ENCODE results near the gene GRID2.

GRID2 gene

GRCh38 chr4:93761286-93761685 is 1457.5 kb downstream of the GRID2 start:
- no peak for TF ChIP-seq ZFX (IDR thresholded peaks at IDR 0.05)
- TF ChIP-seq, protein P1, sequence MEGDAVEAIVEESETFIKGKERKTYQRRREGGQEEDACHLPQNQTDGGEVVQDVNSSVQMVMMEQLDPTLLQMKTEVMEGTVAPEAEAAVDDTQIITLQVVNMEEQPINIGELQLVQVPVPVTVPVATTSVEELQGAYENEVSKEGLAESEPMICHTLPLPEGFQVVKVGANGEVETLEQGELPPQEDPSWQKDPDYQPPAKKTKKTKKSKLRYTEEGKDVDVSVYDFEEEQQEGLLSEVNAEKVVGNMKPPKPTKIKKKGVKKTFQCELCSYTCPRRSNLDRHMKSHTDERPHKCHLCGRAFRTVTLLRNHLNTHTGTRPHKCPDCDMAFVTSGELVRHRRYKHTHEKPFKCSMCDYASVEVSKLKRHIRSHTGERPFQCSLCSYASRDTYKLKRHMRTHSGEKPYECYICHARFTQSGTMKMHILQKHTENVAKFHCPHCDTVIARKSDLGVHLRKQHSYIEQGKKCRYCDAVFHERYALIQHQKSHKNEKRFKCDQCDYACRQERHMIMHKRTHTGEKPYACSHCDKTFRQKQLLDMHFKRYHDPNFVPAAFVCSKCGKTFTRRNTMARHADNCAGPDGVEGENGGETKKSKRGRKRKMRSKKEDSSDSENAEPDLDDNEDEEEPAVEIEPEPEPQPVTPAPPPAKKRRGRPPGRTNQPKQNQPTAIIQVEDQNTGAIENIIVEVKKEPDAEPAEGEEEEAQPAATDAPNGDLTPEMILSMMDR (conservative IDR thresholded peaks at IDR 0.05): no peak
- H3K27ac ChIP-seq: no peak overlapping the region

GRCh38 chr4:93764639-93765246 is 1461.0 kb downstream of the GRID2 start:
- TF ChIP-seq ZFX (IDR thresholded peaks at IDR 0.05): no peak
- TF ChIP-seq, protein P1 (conservative IDR thresholded peaks at IDR 0.05): peak; percentile 86
- H3K27ac ChIP-seq: no peak overlapping the region

DNA sequence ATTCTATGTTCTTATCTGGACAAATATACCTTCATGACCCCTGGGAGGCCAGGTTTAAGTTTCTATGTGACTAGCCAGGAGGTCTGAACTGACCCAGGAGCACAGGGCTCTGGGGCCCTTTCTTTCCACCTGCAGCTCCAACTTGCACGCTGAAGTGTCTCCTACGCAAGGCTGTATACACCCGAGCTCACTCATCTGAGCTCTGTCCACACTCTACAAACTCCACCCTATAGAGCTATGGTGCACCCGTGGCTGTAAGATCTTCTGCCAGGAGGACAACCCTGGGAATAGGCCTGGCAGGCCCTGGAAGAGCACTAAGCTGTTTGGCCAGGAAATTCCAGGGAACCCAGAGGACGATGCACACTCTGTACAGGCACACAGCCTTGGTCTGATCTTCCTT is 1464.2 kb downstream of the GRID2 start:
- no peak for TF ChIP-seq ZFX (IDR thresholded peaks at IDR 0.05)
- TF ChIP-seq, protein P1 (conservative IDR thresholded peaks at IDR 0.05): no peak
- no peak overlapping the region for H3K27ac ChIP-seq

GRCh38 chr4:93770201-93770600 is 1466.4 kb downstream of the GRID2 start:
- TF ChIP-seq, protein P1 (conservative IDR thresholded peaks at IDR 0.05): no peak
- TF ChIP-seq ZFX (IDR thresholded peaks at IDR 0.05): no peak
- no peak overlapping the region for H3K27ac ChIP-seq

GRCh38 chr4:93771640-93772411 is 1468.1 kb downstream of the GRID2 start:
- H3K27ac ChIP-seq: no peak overlapping the region
- TF ChIP-seq ZFX (IDR thresholded peaks at IDR 0.05): no peak
- TF ChIP-seq, protein P1 (conservative IDR thresholded peaks at IDR 0.05): no peak

DNA sequence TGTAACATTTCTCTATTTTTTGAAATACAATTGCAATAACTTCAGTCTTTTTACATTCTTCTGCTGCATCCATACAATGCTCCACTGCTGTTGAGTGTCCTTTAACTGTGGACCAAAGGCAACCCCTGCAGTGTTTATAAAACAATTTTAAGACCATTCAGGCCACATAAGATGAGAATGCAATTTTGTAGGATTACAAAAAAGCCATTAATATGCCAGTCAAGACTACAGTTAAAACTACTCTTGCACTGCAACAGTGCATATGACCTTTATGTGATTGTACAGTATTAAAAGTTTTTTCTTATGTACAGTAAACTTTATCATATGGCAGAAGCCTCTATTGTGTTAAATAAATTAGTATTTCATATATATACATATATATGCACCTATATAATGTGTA is 1469.1 kb downstream of the GRID2 start:
- no peak for TF ChIP-seq ZFX (IDR thresholded peaks at IDR 0.05)

GRCh38 chr4:93775551-93775950 is 1471.8 kb downstream of the GRID2 start:
- TF ChIP-seq, protein P1 (conservative IDR thresholded peaks at IDR 0.05): no peak
- H3K27ac ChIP-seq: no peak overlapping the region

More for the DNA sequence above, 1469.1 kb downstream of the GRID2 start:
- no peak overlapping the region for H3K27ac ChIP-seq
